ENCODE results near the gene GPRC5B.

DNA sequence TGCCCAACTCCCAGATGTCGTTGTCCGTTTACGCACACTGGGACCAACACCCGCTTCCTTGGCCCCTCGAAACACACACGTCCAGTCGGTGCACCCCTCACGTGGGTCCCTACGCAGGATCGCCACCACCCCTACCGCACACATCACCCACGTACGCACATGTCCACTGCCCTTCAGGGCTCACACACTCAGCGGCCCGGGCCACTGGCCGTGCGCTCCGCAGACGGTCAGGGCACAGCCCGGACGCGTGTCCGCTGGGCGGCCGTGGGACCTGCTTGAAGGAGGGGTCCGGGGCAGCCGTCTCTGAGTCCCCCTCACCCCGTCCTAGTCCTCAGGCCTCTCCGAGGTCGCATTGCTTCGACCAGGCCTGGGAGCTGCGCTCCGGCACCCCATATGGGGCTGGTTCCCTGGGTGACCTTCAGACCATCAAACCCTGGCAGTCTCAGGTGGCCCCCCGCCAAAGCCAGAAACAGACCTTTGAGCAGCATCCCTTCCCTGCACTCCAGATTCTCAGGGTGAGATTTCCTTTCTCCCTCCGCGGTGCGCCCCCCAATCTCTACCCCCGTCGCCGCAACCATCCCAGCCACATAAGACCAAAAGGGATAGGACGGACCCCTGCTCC, 914 bp upstream of the GPRC5B start:
- TF ChIP-seq POLR2A (IDR thresholded peaks at IDR 0.05; ENCODE audit: low read length) (no peak), GATA1 (IDR thresholded peaks at IDR 0.05; ENCODE audit: low read depth, low read length) (no peak)
